Measurements from ENCODE around the gene GON4L. TPM values are rescaled to one million over a fixed set of nuclear protein-coding genes. Genes with fewer than 3 reads are reported as not detected.

Gene GON4L
- total RNA-seq, 1 donor from 2014 or later, result 46.1 TPM

Other genes starting within 250 kb of the GON4L start
- gene MSTO1, start 247.0 kb downstream of the GON4L start, total RNA-seq, result 13.7 and 18.3 TPM in 2 replicates
- 44.5 and 82.7 TPM in 2 replicates for gene YY1AP1, start 168.4 kb downstream of the GON4L start, total RNA-seq
- gene DAP3, start 168.1 kb downstream of the GON4L start, total RNA-seq, result 58.2 and 78.1 TPM in 2 replicates
- 20.3 and 35.1 TPM in 2 replicates for gene SYT11, start 2.4 kb upstream of the GON4L start, total RNA-seq
- gene RIT1, start 54.1 kb upstream of the GON4L start, total RNA-seq, result 38.4 and 88.2 TPM in 2 replicates
- 16.8 and 39.1 TPM in 2 replicates for gene KHDC4, start 77.2 kb upstream of the GON4L start, total RNA-seq
- not detected in 2 replicates for gene RXFP4, start 84.4 kb upstream of the GON4L start, total RNA-seq
- gene ARHGEF2, start 121.3 kb upstream of the GON4L start, total RNA-seq, result 36.8 and 53.6 TPM in 2 replicates
- gene SSR2, start 163.7 kb upstream of the GON4L start, total RNA-seq, result 366 and 540 TPM in 2 replicates
- 16.0 and 25.2 TPM in 2 replicates for gene UBQLN4, start 196.6 kb upstream of the GON4L start, total RNA-seq
- gene LAMTOR2, start 197.6 kb upstream of the GON4L start, total RNA-seq, result 53.6 and 79.0 TPM in 2 replicates
- gene RAB25, start 203.9 kb upstream of the GON4L start, total RNA-seq, result 0.50 and 43.9 TPM in 2 replicates
- 5.0 and 7.1 TPM in 2 replicates for gene MEX3A, start 225.3 kb upstream of the GON4L start, total RNA-seq